ENCODE measurements around the gene CD300E.

CD300E gene

GRCh38 chr17:74561586-74561985, 62.0 kb downstream of the CD300E start:
- DNase-seq = no peak

Data from NCI-H1694 treated with DMSO at 0.1 percent for 48 hours (cell line).